GM19463 (cell line): ENCODE data around the gene RGS6.

Source experiments
- ATAC-seq: cut with Tn5 transposase; IDR thresholded peaks from one replicate; pipeline ENCODE4 v1.9.1; 2021; ENCODE audit warnings: mild to moderate bottlenecking, moderate library complexity; ENCODE audit not compliant: unreplicated experiment

Gene RGS6

GRCh38 chr14:72615451-72616121 is 683.4 kb downstream of the RGS6 start:
- ATAC-seq = no peak
